ENCODE results near the gene OLIG2.

Gene OLIG2

GRCh38 chr21:33064623-33065390 is 39.1 kb downstream of the OLIG2 start:
- no peak for DNase-seq (ENCODE audit: low read depth)

DNA sequence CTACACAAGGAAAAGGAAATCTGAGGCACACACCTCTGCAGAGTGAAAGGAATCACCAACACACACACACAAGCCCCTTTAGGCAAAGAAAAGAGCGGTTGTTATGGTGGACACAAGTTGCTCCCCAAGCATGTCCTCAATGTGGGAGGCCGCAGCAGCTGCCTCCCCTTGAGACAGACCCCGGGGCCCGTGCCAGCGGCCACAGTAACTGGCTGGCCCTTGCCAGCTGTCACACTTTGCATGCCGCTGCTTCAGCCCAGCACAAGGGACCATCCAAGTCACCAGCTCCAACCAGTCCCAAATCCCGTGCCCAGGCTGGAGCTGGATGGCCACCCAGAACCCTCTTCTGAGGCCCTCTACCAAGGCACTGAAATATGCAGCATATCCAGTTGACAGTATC is 41.3 kb downstream of the OLIG2 start:
- DNase-seq (ENCODE audit: low read depth) = no peak

GRCh38 chr21:33067457-33067856 is 41.7 kb downstream of the OLIG2 start:
- DNase-seq (ENCODE audit: low read depth) = no peak

DNA sequence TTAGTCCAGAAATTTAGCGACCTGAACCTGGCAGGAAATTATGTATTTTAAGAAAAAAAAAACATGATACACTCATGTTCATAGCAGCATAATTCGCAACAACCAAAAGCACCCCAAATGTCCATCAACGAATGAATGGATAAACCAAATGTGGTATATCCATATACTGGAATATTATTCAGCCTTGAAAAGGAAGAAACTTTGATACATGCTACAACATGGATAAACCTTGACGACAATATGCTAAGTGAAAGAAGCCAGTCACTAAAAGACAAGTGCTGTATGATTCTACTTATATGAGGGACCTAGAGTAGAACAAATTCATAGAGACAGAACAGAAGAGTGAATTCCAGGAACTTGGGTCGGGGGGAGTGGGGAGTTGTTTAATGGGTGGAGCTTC is 43.5 kb downstream of the OLIG2 start:
- DNase-seq (ENCODE audit: low read depth) = no peak

GRCh38 chr21:33069645-33069993 is 43.9 kb downstream of the OLIG2 start:
- no peak for DNase-seq (ENCODE audit: low read depth)

GRCh38 chr21:33069994-33070743 is 44.4 kb downstream of the OLIG2 start, which contains the start of gene OLIG1:
OLIG1 (plus strand) TSS chr21:33070141; CDS start chr21:33070247, 106 bp downstream.
- DNase-seq (ENCODE audit: low read depth) = peak; percentile 42

DNA sequence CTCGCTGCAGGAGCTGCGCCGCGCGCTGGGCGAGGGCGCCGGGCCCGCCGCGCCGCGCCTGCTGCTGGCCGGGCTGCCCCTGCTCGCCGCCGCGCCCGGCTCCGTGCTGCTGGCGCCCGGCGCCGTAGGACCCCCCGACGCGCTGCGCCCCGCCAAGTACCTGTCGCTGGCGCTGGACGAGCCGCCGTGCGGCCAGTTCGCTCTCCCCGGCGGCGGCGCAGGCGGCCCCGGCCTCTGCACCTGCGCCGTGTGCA is 44.9 kb downstream of the OLIG2 start:
- no peak for DNase-seq (ENCODE audit: low read depth)

GRCh38 chr21:33070998-33071769 is 45.4 kb downstream of the OLIG2 start:
- DNase-seq (ENCODE audit: low read depth) = peak; percentile 9

DNA sequence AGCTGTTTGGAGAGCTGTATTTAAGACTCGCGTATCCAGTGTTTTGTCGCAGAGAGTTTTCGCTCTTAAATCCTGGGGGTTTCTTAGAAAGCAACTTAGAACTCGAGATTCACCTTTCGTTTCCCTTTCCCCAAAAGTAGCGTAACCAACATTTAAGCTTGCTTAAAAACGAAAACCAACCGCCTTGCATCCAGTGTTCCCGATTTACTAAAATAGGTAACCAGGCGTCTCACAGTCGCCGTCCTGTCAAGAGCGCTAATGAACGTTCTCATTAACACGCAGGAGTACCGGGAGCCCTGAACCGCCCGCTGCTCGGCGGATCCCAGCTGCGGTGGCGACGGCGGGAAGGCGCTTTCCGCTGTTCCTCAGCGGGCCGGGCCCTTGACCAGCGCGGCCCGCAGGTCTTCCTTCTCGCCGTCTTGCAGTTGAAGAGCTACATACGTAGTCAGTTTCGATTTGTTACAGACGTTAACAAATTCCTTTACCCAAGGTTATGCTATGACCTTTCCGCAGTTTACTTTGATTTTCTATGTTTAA is 46.1 kb downstream of the OLIG2 start:
- peak; percentile 9 for DNase-seq (ENCODE audit: low read depth)

- DNase-seq (ENCODE audit: low read depth) = no peak
These were observed 47.9 kb downstream of the OLIG2 start for GRCh38 chr21:33073636-33074035.

DNA sequence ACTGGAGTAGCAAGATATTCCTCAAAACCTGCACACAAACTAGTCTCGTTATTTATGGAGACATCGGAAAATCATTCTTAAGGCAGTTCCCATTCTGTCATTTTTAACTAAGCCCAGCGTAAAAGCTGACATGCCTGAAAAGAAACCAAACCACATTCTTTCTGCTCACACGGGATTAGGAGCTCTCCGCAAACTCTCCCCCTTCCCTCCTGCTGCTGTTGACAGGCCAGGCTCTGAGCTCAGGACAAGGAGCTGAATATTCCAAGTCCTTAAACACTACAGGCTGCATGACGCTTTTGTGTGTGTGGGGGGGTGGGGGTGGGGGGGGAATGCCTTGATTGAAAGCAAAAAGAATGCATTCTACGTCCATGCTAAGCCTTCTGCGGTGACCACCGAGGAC is 49.4 kb downstream of the OLIG2 start:
- DNase-seq (ENCODE audit: low read depth) = no peak

DNA sequence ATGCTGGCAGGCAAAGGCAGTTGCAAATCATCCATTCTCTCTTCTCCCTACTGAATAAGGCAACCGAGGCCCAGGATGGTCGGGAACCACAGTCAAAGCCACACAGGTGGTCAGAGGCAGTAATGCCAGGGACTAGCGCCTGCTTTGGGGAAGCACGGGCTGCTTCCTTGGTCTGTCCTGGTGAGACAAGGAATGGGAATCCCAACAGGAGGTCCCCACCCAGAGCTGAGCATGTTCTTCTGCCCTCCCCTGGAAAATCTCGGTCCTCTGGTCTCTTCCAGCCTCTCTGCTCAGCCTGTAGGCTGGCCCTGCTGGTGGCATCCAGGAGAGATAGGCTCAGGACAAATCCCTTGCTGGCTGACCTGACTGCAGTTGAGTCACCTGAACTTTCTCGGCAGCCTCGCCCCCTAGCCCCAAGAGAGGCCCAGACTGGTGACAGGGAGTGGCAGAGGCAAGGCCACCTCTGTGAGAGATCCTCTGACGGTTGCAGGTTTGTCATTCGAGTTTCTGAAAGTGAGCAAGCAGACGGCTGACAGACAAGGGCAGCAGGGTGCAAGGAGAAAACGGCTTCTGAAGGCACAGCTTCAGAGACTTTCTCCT is 50.0 kb downstream of the OLIG2 start:
- DNase-seq (ENCODE audit: low read depth) = no peak

DNA sequence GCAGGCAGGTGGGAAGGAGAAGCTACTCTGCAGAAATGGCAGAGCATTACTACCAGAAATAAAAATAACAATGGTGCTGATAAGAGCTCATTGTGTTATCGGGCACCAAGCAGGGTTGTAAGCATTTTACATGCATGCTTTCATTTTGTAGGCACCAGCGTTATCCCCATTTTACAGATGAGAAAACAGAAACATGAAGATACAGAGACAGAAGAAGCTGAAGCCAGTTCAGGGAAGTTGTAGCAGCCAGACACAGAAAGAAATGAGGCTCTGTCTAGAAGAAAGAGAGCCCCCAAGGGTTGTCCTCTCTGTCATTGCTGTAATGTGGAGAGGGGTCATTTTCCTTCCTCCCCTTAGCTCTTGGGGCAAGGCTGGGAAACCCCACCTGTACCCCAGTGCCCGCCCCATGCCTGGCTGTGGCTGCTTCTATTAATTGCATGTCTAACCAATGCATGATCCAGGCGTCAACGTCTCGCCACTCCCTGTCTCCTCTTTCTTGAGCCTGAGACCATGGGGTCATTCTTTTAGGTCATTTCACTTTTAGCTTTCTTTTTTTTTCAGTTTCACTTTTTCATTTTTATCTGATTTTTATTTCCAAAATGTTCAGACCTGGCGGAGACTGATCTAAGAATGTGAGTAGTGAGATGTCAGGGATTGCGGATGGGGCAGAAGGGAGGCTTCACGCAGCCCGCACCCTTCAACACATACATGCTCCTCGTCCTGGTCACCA is 51.0 kb downstream of the OLIG2 start:
- DNase-seq (ENCODE audit: low read depth) = no peak
